ENCODE measurements around the gene GRHL1. TPM values are rescaled to one million over a fixed set of nuclear protein-coding genes. Genes with fewer than 3 reads are reported as not detected.

Gene GRHL1
- total and polyA plus RNA-seq, 9 of the 15 experiments (the other 6 are each of a cell fraction or from before 2014, with no cell fraction given), result 1.7 to 6.1 (median 4.7) TPM

- TF ChIP-seq RB1 (IDR thresholded peaks at IDR 0.05; ENCODE audit: low read depth) (no peak), ADNP (tag; IDR thresholded peaks at IDR 0.05) (no peak), ZNF609 (CRISPR knock-in tag; IDR thresholded peaks at IDR 0.05; ENCODE audit: borderline replicate concordance) (no peak), ATF3 (IDR thresholded peaks at IDR 0.05) (0 out of 2 replicates have a peak, but pooled peaks have one; percentile 33), ATF3 (CRISPR knock-in tag; conservative IDR thresholded peaks at IDR 0.05) (no peak), IRF2 (CRISPR knock-in tag; IDR thresholded peaks at IDR 0.05) (no peak), CREM (IDR thresholded peaks at IDR 0.05; ENCODE audit: low read depth) (peak; percentile 59), ZNF217 (CRISPR knock-in tag; IDR thresholded peaks at IDR 0.05) (no peak), ZNF668 (CRISPR knock-in tag; IDR thresholded peaks at IDR 0.05) (no peak), USF2 (CRISPR knock-in tag; IDR thresholded peaks at IDR 0.05) (peak; percentile 93), SNIP1 (IDR thresholded peaks at IDR 0.05; ENCODE audit: low read depth) (no peak), HLTF (IDR thresholded peaks at IDR 0.05) (no peak), CHD2 (IDR thresholded peaks at IDR 0.05; ENCODE audit: low read depth, low read length) (no peak), PBX2 (CRISPR knock-in tag; IDR thresholded peaks at IDR 0.05; ENCODE audit: low read depth) (no peak), PBX2 (tag; conservative IDR thresholded peaks at IDR 0.05; ENCODE audit: low read depth) (peak; percentile 42), ZNF707 (CRISPR knock-in tag; conservative IDR thresholded peaks at IDR 0.05) (no peak), CGGBP1 (CRISPR knock-in tag; IDR thresholded peaks at IDR 0.05) (no peak), PHTF2 (CRISPR knock-in tag; IDR thresholded peaks at IDR 0.05) (no peak), NFYB (IDR thresholded peaks at IDR 0.05; ENCODE audit: extremely low read depth, insufficient read length) (no peak), ZFX (CRISPR knock-in tag; IDR thresholded peaks at IDR 0.05) (no peak), SIRT6 (IDR thresholded peaks at IDR 0.05; ENCODE audit: low read depth, low read length) (no peak)
These were observed 78.8 kb downstream of the GRHL1 start (continued) for GRCh38 chr2:10030311-10030736.

Data from K562 (cell line).